NK-92 (cell line): ENCODE measurements around the gene CHTOP.
"Not testable (repeated sequence)": the region's sequence is repeated elsewhere in the genome, so short reads cannot be mapped to it uniquely, and the experiment has no call there.

Source experiments
- DNase-seq: peaks from one replicate; lab custom pipeline; 2025; ENCODE audit not compliant: unreplicated experiment; lab: John Stamatoyannopoulos, UW

The CHTOP gene

GRCh38 chr1:153658400-153659174, 24.7 kb downstream of the CHTOP start, which contains the start of gene SNAPIN:
Gene SNAPIN (plus strand): TSS chr1:153658703. CDS start chr1:153658744, 41 bp downstream.
- no peak for DNase-seq

- no peak for DNase-seq
These were observed 25.3 kb downstream of the CHTOP start for GRCh38 chr1:153659175-153659534.

- DNase-seq, result no peak
These were observed 25.8 kb downstream of the CHTOP start for GRCh38 chr1:153659656-153660055.

- no peak for DNase-seq
These were observed 27.3 kb downstream of the CHTOP start for GRCh38 chr1:153661111-153661708.

- DNase-seq, result no peak
These were observed 28.4 kb downstream of the CHTOP start for GRCh38 chr1:153662269-153662668.

- no peak for DNase-seq
These were observed 29.3 kb downstream of the CHTOP start for GRCh38 chr1:153663211-153663610.

GRCh38 chr1:153667439-153667838, 33.6 kb downstream of the CHTOP start:
- DNase-seq, result no peak

GRCh38 chr1:153668672-153669071, 34.8 kb downstream of the CHTOP start:
- not testable (repeated sequence) for DNase-seq

GRCh38 chr1:153669606-153670005, 35.7 kb downstream of the CHTOP start:
- no peak for DNase-seq

GRCh38 chr1:153670257-153670858, 36.5 kb downstream of the CHTOP start:
- no peak for DNase-seq

GRCh38 chr1:153670859-153671627, 37.2 kb downstream of the CHTOP start, which contains the start of gene ILF2:
Gene ILF2 (minus strand): TSS chr1:153670993. CDS start chr1:153670922, 71 bp downstream.
- peak; percentile 43 for DNase-seq

GRCh38 chr1:153671628-153672353, 37.9 kb downstream of the CHTOP start:
- DNase-seq, result not testable (repeated sequence)

- no peak for DNase-seq
These were observed 39.6 kb downstream of the CHTOP start for GRCh38 chr1:153673511-153673910.

GRCh38 chr1:153677718-153678518, 44.1 kb downstream of the CHTOP start:
- no peak for DNase-seq

- DNase-seq, result no peak
These were observed 44.9 kb downstream of the CHTOP start, which contains the start of gene NPR1 for GRCh38 chr1:153678519-153679336. Gene NPR1 (plus strand): TSS chr1:153678688. CDS start chr1:153679109, 421 bp downstream.

GRCh38 chr1:153679337-153680119, 45.7 kb downstream of the CHTOP start:
- DNase-seq, result no peak

- DNase-seq, result no peak
These were observed 46.2 kb downstream of the CHTOP start for GRCh38 chr1:153680120-153680403.

- DNase-seq, result no peak
These were observed 48.9 kb downstream of the CHTOP start for GRCh38 chr1:153682730-153683129.
